ENCODE data around the gene RNF223. TPM values are rescaled to one million over a fixed set of nuclear protein-coding genes. Genes with fewer than 3 reads are reported as not detected.

RNF223 gene
- total and polyA plus RNA-seq, 2 donors (not counting 3 experiments of a cell fraction or from before 2014, with no cell fraction given): not detected

DNA sequence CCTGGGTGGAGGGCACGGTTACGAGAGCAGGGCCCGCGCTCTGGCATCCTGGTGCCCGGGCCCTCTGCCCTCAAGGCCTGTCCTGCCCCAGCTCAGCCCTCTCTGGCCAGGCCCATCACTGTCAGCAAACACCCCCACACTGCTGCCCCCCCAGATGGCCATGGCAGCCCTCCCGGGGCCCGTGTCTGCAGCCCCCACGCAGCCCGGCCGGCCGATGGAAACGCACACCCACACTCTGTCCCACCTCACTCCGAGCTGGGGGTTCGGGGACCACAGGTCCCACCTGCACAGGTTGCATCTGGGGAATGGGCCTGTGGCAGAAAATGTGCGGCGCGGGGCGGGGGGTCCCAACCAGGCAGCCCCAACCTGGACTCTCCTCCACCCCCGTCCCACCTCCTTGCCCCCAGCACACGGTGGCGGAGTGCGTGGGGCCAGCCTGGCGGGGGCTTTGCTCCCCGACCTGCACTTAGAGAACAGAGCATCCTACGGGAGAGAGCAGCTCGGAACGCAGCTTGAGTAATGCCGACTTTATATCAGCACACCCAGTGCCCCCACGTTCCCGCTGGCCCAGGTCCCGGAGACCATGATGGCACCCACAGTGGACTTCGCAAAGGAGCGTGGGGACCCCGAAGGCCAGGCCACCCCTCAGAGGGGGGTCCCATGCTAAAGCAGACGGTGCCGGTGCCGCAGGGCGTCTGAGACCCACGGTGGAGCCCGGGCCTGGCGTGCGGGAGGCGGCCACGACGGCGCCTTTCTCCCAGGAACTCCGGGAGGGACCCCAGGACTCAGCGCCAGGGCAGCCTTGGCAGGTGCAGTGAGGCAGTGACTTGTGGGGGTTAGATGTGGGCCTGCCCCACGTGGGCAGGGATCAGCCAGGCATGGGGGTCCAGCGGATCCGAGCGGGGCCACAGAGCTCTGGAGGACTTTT lies 7.5 kb upstream of the RNF223 start:
- H4K20me1 ChIP-seq (replicated peaks; ENCODE audit: control insufficient read depth, extremely low read depth, insufficient read depth, low read length): no peaks in the 10 kb centered on the region
- no peaks in the 10 kb centered on the region for H3K27me3 ChIP-seq (ENCODE audit: control insufficient read depth in 2 of 2, insufficient read depth in 2 of 2, low read length in 2 of 2)
- H3K9me1 ChIP-seq (replicated peaks; ENCODE audit: control insufficient read depth, extremely low read depth, insufficient read depth, low read length): no peaks in the 10 kb centered on the region
- H2AFZ ChIP-seq (ENCODE audit: low read depth, low read length): no peak overlapping the region
- no peak overlapping the region for H3K27ac ChIP-seq (ENCODE audit: insufficient read depth, low read depth, low read length)
- H3K9me3 ChIP-seq (replicated peaks; ENCODE audit: control insufficient read depth, insufficient read depth, low read length): no peaks in the 10 kb centered on the region
- H3K79me2 ChIP-seq (ENCODE audit: control insufficient read depth, insufficient read depth, low read length): no peaks in the 10 kb centered on the region
- H3K9ac ChIP-seq (replicated peaks; ENCODE audit: extremely low read depth, insufficient read depth, low read length): no peak overlapping the region
- no peak for FAIRE-seq
- no peak for DNase-seq (ENCODE audit: low read depth, low spot score)
- ChIA-PET CTCF (no interaction called here), POLR2A (no interaction called here)
- no peaks in the 10 kb centered on the region for H3K36me3 ChIP-seq (ENCODE audit: control insufficient read depth in 2 of 2, extremely low read depth in 1 of 2, insufficient read depth in 2 of 2, low read length in 2 of 2)
- BruUV-seq (replicated peaks): no TSS peak
- TF ChIP-seq GATA2 (IDR thresholded peaks at IDR 0.05; ENCODE audit: insufficient read depth, insufficient read length, low read depth, low read length): no peak
- no peak for TF ChIP-seq MYC (IDR thresholded peaks at IDR 0.05; ENCODE audit: low read depth, low read length)
- TF ChIP-seq POLR2A (IDR thresholded peaks at IDR 0.05; ENCODE audit: low read depth, low read length): no peak
- TF ChIP-seq, protein P1, sequence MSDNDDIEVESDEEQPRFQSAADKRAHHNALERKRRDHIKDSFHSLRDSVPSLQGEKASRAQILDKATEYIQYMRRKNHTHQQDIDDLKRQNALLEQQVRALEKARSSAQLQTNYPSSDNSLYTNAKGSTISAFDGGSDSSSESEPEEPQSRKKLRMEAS (IDR thresholded peaks at IDR 0.05; ENCODE audit: insufficient read depth, insufficient read length): no peak
- no peak for TF ChIP-seq JUN (IDR thresholded peaks at IDR 0.05; ENCODE audit: borderline replicate concordance, insufficient read depth, insufficient read length, low read depth)
- no peak for TF ChIP-seq FOS (IDR thresholded peaks at IDR 0.05; ENCODE audit: borderline replicate concordance, insufficient read depth, low read length)
- TF ChIP-seq EZH2 (IDR thresholded peaks at IDR 0.05; ENCODE audit: borderline replicate concordance, low read depth, low read length, severe bottlenecking): no peak
- TF ChIP-seq, protein P2, sequence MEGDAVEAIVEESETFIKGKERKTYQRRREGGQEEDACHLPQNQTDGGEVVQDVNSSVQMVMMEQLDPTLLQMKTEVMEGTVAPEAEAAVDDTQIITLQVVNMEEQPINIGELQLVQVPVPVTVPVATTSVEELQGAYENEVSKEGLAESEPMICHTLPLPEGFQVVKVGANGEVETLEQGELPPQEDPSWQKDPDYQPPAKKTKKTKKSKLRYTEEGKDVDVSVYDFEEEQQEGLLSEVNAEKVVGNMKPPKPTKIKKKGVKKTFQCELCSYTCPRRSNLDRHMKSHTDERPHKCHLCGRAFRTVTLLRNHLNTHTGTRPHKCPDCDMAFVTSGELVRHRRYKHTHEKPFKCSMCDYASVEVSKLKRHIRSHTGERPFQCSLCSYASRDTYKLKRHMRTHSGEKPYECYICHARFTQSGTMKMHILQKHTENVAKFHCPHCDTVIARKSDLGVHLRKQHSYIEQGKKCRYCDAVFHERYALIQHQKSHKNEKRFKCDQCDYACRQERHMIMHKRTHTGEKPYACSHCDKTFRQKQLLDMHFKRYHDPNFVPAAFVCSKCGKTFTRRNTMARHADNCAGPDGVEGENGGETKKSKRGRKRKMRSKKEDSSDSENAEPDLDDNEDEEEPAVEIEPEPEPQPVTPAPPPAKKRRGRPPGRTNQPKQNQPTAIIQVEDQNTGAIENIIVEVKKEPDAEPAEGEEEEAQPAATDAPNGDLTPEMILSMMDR (IDR thresholded peaks at IDR 0.05; ENCODE audit: extremely low read depth in 1 of 2, insufficient read depth in 1 of 2, low read depth in 1 of 2, low read length in 2 of 2): no peak
- TF ChIP-seq POLR2AphosphoS5 (IDR thresholded peaks at IDR 0.05; ENCODE audit: insufficient read depth, low read depth, low read length): no peak
- H3K4me3 ChIP-seq (replicated peaks in 1 of 3; ENCODE audit: insufficient read depth in 1 of 3, low read depth in 1 of 3, low read length in 3 of 3): no peak overlapping the region
- peaks cover 2% of the 10 kb centered on the region for H3K4me1 ChIP-seq (ENCODE audit: control insufficient read depth, extremely low read depth, insufficient read depth, low read length)
- dilution Hi-C loops (cut with MboI; ENCODE audit: extremely low pct_ligation_motif_present, low sequenced_read_pairs): no loop called here
- H3K4me2 ChIP-seq (ENCODE audit: insufficient read depth, low read length): no peak overlapping the region
- intact Hi-C loops (cut with micrococcal nuclease): no loop called here
